ENCODE measurements around the gene SCN4B. TPM values are rescaled to one million over a fixed set of nuclear protein-coding genes. Genes with fewer than 3 reads are reported as not detected.

SCN4B gene
- total RNA-seq, 1 donor from 2014 or later, result 0.89 TPM

DNA sequence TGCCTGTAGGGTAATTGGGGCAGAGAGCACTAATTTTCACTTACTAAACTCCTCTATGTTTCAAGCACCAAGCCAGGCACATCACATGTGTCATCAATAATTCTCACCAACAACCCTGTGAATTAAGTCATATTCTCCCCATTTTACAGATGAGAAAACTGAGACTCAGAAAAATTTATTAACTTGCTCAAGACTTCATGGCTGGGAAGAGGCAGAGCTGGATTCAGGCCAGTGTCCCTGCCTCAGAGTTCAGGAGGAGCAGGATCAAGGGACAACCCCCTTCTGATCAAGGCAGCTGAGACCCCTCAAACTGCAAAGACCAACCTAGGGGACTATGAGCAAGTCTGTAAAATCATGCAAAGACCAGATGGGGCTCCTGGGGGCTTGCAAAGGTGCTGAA lies 68.0 kb downstream of the SCN4B start:
- Histone ChIP-seq H3K4me1 (ENCODE audit: insufficient read depth, low read length) (no peaks in the 10 kb centered on the region), H3K36me3 (ENCODE audit: insufficient read depth, low read length) (no peaks in the 10 kb centered on the region), H3K4me2 (ENCODE audit: low read length) (no peak overlapping the region), H3K27me3 (ENCODE audit: insufficient read depth, low read length) (peaks cover 4% of the 10 kb centered on the region), H2AFZ (ENCODE audit: low read depth, low read length) (no peak overlapping the region), H3K9ac (ENCODE audit: low read length) (no peak overlapping the region), H3K4me3 (ENCODE audit: insufficient read depth, low read depth, low read length) (no peak overlapping the region), H3K9me3 (ENCODE audit: insufficient read depth, low read depth, low read length) (peaks cover 15% of the 10 kb centered on the region), H3K79me2 (ENCODE audit: insufficient read depth, low read length) (no peaks in the 10 kb centered on the region), H3K27ac (ENCODE audit: low read depth, low read length) (no peak overlapping the region), H4K20me1 (ENCODE audit: insufficient read depth, low read length) (no peaks in the 10 kb centered on the region)
- H3K4me3 Mint-ChIP-seq (ENCODE audit: unreplicated experiment), result no peak overlapping the region
- FAIRE-seq (no peak), DNase-seq (ENCODE audit: low read depth) (no peak)
- TF ChIP-seq EZH2 (IDR thresholded peaks at IDR 0.05; ENCODE audit: insufficient read depth, low read length) (no peak), CTCF (IDR thresholded peaks at IDR 0.05; ENCODE audit: insufficient read depth, low read depth, low read length) (no peak)
- peaks cover 3% of the 10 kb centered on the region for H3K36me3 Mint-ChIP-seq (ENCODE audit: low read depth, unreplicated experiment)
- peaks cover 23% of the 10 kb centered on the region for H3K27me3 Mint-ChIP-seq (ENCODE audit: low read depth, unreplicated experiment)
- peaks cover 49% of the 10 kb centered on the region for H3K9me3 Mint-ChIP-seq (ENCODE audit: unreplicated experiment)
- H3K4me1 Mint-ChIP-seq (ENCODE audit: low read depth, unreplicated experiment), result peaks cover 4% of the 10 kb centered on the region
- H3K27ac Mint-ChIP-seq (ENCODE audit: unreplicated experiment), result no peak overlapping the region

GRCh38 chr11:118084247-118084646 lies 68.4 kb downstream of the SCN4B start:
- no peaks in the 10 kb centered on the region for H3K79me2 ChIP-seq (ENCODE audit: insufficient read depth, low read length)
- Mint-ChIP-seq H3K4me3 (ENCODE audit: unreplicated experiment) (no peak overlapping the region), H3K36me3 (ENCODE audit: low read depth, unreplicated experiment) (peaks cover 3% of the 10 kb centered on the region), H3K4me1 (ENCODE audit: low read depth, unreplicated experiment) (peaks cover 4% of the 10 kb centered on the region), H3K27me3 (ENCODE audit: low read depth, unreplicated experiment) (peaks cover 23% of the 10 kb centered on the region), H3K9me3 (ENCODE audit: unreplicated experiment) (peaks cover 45% of the 10 kb centered on the region), H3K27ac (ENCODE audit: unreplicated experiment) (no peak overlapping the region)
- DNase-seq (ENCODE audit: low read depth) (no peak), FAIRE-seq (no peak)
- no peaks in the 10 kb centered on the region for H3K36me3 ChIP-seq (ENCODE audit: insufficient read depth, low read length)
- no peak overlapping the region for H2AFZ ChIP-seq (ENCODE audit: low read depth, low read length)
- no peaks in the 10 kb centered on the region for H3K4me1 ChIP-seq (ENCODE audit: insufficient read depth, low read length)
- H4K20me1 ChIP-seq (ENCODE audit: insufficient read depth, low read length), result no peaks in the 10 kb centered on the region
- TF ChIP-seq EZH2 (IDR thresholded peaks at IDR 0.05; ENCODE audit: insufficient read depth, low read length) (no peak), CTCF (IDR thresholded peaks at IDR 0.05; ENCODE audit: insufficient read depth, low read depth, low read length) (no peak)
- H3K27me3 ChIP-seq (ENCODE audit: insufficient read depth, low read length), result peaks cover 4% of the 10 kb centered on the region
- H3K27ac ChIP-seq (ENCODE audit: low read depth, low read length), result no peak overlapping the region
- H3K9me3 ChIP-seq (ENCODE audit: insufficient read depth, low read depth, low read length), result peaks cover 15% of the 10 kb centered on the region
- no peak overlapping the region for H3K4me2 ChIP-seq (ENCODE audit: low read length)
- no peak overlapping the region for H3K9ac ChIP-seq (ENCODE audit: low read length)
- H3K4me3 ChIP-seq (ENCODE audit: insufficient read depth, low read depth, low read length), result no peak overlapping the region

Other genes with a start within 250 kb of the SCN4B start
- 0.10 and 0.66 TPM in 2 replicates for gene TMPRSS13, start 223.4 kb downstream of the SCN4B start, total RNA-seq
- 0.12 and 0.73 TPM in 2 replicates for gene IL10RA, start 166.4 kb downstream of the SCN4B start, total RNA-seq
- gene TMPRSS4, start 75.7 kb downstream of the SCN4B start, total RNA-seq, result not detected in 2 replicates
- not detected in 2 replicates for gene SMIM35, start 65.9 kb downstream of the SCN4B start, total RNA-seq
- 0.18 and 0.29 TPM in 2 replicates for gene SCN2B, start 23.8 kb upstream of the SCN4B start, total RNA-seq
- gene JAML, start 72.2 kb upstream of the SCN4B start, total RNA-seq, result not detected in 2 replicates
- gene MPZL3, start 99.5 kb upstream of the SCN4B start, total RNA-seq, result 8.2 and 8.5 TPM in 2 replicates
- 0.50 and 0.95 TPM in 2 replicates for gene MPZL2, start 111.5 kb upstream of the SCN4B start, total RNA-seq
- gene CD3E, start 151.9 kb upstream of the SCN4B start, total RNA-seq, result not detected in 2 replicates
- 0.61 TPM in 1 of 2 replicates, not detected in the other for gene CD3D, start 189.9 kb upstream of the SCN4B start, total RNA-seq
- not detected in 2 replicates for gene CD3G, start 191.5 kb upstream of the SCN4B start, total RNA-seq
- 38.8 and 40.6 TPM in 2 replicates for gene UBE4A, start 206.8 kb upstream of the SCN4B start, total RNA-seq
- gene ATP5MG, start 248.8 kb upstream of the SCN4B start, total RNA-seq, result 182 and 194 TPM in 2 replicates